HCT116 (cell line): ENCODE results near the gene MAN2B1.

Source experiments
- CEBPB ChIP-seq: IDR thresholded peaks from 2 replicates; pipeline ENCODE4 v1.6.1; 2012; ENCODE audit warnings: low read depth
- EGR1 ChIP-seq: IDR thresholded peaks from 2 replicates; pipeline ENCODE4 v1.6.1; 2012; ENCODE audit warnings: low read depth
- EZH2 ChIP-seq: fragments of 200-600 bp; sonication (generic); IDR thresholded peaks from 2 replicates; pipeline ENCODE4 v1.6.1; 2017; ENCODE audit warnings: antibody characterized with exemption, mixed run types
- EZH2phosphoT487 ChIP-seq: fragments of 200-600 bp; IDR thresholded peaks from 2 replicates; pipeline ENCODE4 v1.6.1; 2018; ENCODE audit warnings: antibody characterized with exemption, borderline replicate concordance
- FOSL1 ChIP-seq: IDR thresholded peaks from 2 replicates; pipeline ENCODE4 v1.6.1; 2012; ENCODE audit warnings: low read depth
- POLR2A ChIP-seq: IDR thresholded peaks from 2 replicates; pipeline ENCODE4 v1.7.0; 2011; ENCODE audit warnings: borderline replicate concordance; ENCODE audit not compliant: insufficient read depth, insufficient read length; ENCODE audit errors: extremely low read depth
- POLR2AphosphoS5 ChIP-seq: IDR thresholded peaks from 2 replicates; pipeline ENCODE4 v1.6.1; 2011; ENCODE audit warnings: mild to moderate bottlenecking, low read depth, low read length, moderate library complexity
- RAD21 ChIP-seq: IDR thresholded peaks from 2 replicates; pipeline ENCODE4 v1.6.1; 2012; ENCODE audit warnings: low read depth, mild to moderate bottlenecking
- YY1 ChIP-seq: IDR thresholded peaks from 2 replicates; pipeline ENCODE4 v1.6.1; 2011; ENCODE audit warnings: low read length, low read depth, moderate library complexity, mild to moderate bottlenecking; ENCODE audit not compliant: insufficient replicate concordance; ENCODE audit errors: extremely low read depth
- ZNF274 ChIP-seq: fragments of 200-500 bp; sonication (Bioruptor generic); IDR thresholded peaks from 2 replicates; pipeline ENCODE4 v1.6.1; 2014; ENCODE audit warnings: mild to moderate bottlenecking, low read depth, low read length, inconsistent platforms
- TF ChIP-seq, protein P1 (sequence below), 3 experiments: fragments of 200-600 bp in 1 of 3; sonication (generic) in 1 of 3; IDR thresholded peaks in 2 of 3; conservative IDR thresholded peaks in 1 of 3; 2 replicates each; pipeline ENCODE4 v1.5.1; 2012 to 2017; ENCODE audit warnings: low read depth in 2 of 3, low read length in 2 of 3, antibody characterized with exemption in 1 of 3, borderline replicate concordance in 1 of 3, control low read depth in 1 of 3, mild to moderate bottlenecking in 1 of 3, mixed read lengths in 1 of 3, mixed run types in 1 of 3, moderate library complexity in 1 of 3; ENCODE audit not compliant: insufficient read depth in 1 of 3
- TF ChIP-seq, protein P2 (sequence below): IDR thresholded peaks from 2 replicates; pipeline ENCODE4 v1.6.1; 2012
- TF ChIP-seq, protein P3 (sequence below): IDR thresholded peaks from 2 replicates; pipeline ENCODE4 v1.6.1; 2011; ENCODE audit warnings: mild to moderate bottlenecking, low read length, moderate library complexity; ENCODE audit not compliant: insufficient replicate concordance; ENCODE audit errors: extremely low read depth

DNA sequence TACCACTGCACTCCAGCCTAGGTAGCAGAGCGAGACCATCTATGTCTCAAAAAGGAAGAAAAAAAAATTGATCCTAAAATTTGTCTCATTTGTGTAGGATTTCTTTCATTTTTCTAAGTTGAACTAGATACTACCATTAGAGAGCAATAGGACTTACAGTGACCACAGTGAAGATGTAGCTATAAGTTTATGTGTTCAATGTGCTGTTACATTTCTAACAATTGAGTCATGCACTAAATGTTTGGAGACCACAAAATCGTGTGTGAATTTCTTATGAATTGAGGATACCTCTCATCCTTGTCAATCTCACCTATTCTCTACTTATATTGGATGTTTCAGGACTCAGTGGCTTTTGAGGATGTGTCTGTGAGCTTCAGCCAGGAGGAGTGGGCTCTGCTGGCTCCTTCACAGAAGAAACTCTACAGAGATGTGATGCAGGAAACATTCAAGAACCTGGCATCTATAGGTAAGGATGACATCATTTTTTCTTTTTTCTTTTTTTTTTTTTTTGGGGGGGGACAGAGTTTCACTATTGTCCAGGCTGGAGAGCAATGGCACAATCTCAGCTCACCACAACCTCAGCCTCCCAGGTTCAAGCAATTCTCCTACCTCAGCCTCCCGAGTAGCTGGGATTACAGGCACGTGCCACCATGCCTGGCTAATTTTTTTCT, 43.0 kb downstream of the MAN2B1 start:
- TF ChIP-seq EZH2: no peak
- TF ChIP-seq, protein P1, sequence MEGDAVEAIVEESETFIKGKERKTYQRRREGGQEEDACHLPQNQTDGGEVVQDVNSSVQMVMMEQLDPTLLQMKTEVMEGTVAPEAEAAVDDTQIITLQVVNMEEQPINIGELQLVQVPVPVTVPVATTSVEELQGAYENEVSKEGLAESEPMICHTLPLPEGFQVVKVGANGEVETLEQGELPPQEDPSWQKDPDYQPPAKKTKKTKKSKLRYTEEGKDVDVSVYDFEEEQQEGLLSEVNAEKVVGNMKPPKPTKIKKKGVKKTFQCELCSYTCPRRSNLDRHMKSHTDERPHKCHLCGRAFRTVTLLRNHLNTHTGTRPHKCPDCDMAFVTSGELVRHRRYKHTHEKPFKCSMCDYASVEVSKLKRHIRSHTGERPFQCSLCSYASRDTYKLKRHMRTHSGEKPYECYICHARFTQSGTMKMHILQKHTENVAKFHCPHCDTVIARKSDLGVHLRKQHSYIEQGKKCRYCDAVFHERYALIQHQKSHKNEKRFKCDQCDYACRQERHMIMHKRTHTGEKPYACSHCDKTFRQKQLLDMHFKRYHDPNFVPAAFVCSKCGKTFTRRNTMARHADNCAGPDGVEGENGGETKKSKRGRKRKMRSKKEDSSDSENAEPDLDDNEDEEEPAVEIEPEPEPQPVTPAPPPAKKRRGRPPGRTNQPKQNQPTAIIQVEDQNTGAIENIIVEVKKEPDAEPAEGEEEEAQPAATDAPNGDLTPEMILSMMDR (IDR thresholded peaks at IDR 0.05 in 2 of 3, conservative IDR thresholded peaks at IDR 0.05 in 1 of 3; ENCODE audit: borderline replicate concordance in 1 of 3, insufficient read depth in 1 of 3, low read depth in 2 of 3, low read length in 2 of 3): no peak
- TF ChIP-seq, protein P2, sequence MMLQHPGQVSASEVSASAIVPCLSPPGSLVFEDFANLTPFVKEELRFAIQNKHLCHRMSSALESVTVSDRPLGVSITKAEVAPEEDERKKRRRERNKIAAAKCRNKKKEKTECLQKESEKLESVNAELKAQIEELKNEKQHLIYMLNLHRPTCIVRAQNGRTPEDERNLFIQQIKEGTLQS: no peak
- no peak for TF ChIP-seq POLR2A
- TF ChIP-seq POLR2AphosphoS5: no peak
- TF ChIP-seq RAD21: no peak
- TF ChIP-seq, protein P3, sequence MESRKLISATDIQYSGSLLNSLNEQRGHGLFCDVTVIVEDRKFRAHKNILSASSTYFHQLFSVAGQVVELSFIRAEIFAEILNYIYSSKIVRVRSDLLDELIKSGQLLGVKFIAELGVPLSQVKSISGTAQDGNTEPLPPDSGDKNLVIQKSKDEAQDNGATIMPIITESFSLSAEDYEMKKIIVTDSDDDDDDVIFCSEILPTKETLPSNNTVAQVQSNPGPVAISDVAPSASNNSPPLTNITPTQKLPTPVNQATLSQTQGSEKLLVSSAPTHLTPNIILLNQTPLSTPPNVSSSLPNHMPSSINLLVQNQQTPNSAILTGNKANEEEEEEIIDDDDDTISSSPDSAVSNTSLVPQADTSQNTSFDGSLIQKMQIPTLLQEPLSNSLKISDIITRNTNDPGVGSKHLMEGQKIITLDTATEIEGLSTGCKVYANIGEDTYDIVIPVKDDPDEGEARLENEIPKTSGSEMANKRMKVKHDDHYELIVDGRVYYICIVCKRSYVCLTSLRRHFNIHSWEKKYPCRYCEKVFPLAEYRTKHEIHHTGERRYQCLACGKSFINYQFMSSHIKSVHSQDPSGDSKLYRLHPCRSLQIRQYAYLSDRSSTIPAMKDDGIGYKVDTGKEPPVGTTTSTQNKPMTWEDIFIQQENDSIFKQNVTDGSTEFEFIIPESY: no peak
- TF ChIP-seq ZNF274: no peak
- no peak for TF ChIP-seq YY1
- no peak for TF ChIP-seq CEBPB
- TF ChIP-seq EGR1: no peak
- TF ChIP-seq FOSL1: no peak
- no peak for TF ChIP-seq EZH2phosphoT487
